ENCODE data around the gene RBMS3.

DNA sequence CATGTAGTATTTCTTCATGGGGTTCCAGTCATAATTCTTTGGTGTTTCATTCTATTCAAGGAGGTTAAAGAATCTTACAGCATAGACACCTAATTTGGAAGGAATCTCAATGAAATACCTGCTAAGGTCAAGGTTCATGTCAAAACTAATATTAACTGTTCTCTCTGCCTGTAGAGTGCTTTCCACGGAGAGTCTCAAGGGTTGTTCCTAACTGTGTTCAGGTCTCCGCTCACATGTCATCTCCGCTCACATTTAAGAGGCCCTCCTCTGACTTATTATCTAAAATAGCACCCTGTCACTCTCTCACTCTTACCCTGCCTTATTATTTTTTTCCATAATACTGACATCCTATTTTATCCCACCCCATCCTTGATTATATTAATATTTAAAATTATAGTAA, 239.9 kb downstream of the RBMS3 start:
- no peak for TF ChIP-seq POLR2AphosphoS5 (IDR thresholded peaks at IDR 0.05; ENCODE audit: low read depth, low read length)
- TF ChIP-seq SRF (IDR thresholded peaks at IDR 0.05; ENCODE audit: low read depth): no peak
- TF ChIP-seq, protein P1, sequence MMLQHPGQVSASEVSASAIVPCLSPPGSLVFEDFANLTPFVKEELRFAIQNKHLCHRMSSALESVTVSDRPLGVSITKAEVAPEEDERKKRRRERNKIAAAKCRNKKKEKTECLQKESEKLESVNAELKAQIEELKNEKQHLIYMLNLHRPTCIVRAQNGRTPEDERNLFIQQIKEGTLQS (IDR thresholded peaks at IDR 0.05): no peak
- TF ChIP-seq, protein P2, sequence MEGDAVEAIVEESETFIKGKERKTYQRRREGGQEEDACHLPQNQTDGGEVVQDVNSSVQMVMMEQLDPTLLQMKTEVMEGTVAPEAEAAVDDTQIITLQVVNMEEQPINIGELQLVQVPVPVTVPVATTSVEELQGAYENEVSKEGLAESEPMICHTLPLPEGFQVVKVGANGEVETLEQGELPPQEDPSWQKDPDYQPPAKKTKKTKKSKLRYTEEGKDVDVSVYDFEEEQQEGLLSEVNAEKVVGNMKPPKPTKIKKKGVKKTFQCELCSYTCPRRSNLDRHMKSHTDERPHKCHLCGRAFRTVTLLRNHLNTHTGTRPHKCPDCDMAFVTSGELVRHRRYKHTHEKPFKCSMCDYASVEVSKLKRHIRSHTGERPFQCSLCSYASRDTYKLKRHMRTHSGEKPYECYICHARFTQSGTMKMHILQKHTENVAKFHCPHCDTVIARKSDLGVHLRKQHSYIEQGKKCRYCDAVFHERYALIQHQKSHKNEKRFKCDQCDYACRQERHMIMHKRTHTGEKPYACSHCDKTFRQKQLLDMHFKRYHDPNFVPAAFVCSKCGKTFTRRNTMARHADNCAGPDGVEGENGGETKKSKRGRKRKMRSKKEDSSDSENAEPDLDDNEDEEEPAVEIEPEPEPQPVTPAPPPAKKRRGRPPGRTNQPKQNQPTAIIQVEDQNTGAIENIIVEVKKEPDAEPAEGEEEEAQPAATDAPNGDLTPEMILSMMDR (IDR thresholded peaks at IDR 0.05 in 2 of 3, conservative IDR thresholded peaks at IDR 0.05 in 1 of 3; ENCODE audit: borderline replicate concordance in 1 of 3, insufficient read depth in 1 of 3, low read depth in 2 of 3, low read length in 2 of 3): no peak
- TF ChIP-seq, protein P3, sequence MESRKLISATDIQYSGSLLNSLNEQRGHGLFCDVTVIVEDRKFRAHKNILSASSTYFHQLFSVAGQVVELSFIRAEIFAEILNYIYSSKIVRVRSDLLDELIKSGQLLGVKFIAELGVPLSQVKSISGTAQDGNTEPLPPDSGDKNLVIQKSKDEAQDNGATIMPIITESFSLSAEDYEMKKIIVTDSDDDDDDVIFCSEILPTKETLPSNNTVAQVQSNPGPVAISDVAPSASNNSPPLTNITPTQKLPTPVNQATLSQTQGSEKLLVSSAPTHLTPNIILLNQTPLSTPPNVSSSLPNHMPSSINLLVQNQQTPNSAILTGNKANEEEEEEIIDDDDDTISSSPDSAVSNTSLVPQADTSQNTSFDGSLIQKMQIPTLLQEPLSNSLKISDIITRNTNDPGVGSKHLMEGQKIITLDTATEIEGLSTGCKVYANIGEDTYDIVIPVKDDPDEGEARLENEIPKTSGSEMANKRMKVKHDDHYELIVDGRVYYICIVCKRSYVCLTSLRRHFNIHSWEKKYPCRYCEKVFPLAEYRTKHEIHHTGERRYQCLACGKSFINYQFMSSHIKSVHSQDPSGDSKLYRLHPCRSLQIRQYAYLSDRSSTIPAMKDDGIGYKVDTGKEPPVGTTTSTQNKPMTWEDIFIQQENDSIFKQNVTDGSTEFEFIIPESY (IDR thresholded peaks at IDR 0.05; ENCODE audit: extremely low read depth, insufficient replicate concordance, low read length): no peak

Measured in HCT116 (cell line).